Measurements from ENCODE around the gene GPC6. TPM values are rescaled to one million over a fixed set of nuclear protein-coding genes. Genes with fewer than 3 reads are reported as not detected.
A peak's percentile ranks its signal among the peaks of the same experiment; 100 is the strongest.

Gene GPC6
- total RNA-seq, 1 donor from 2014 or later, result 5.5 TPM

DNA sequence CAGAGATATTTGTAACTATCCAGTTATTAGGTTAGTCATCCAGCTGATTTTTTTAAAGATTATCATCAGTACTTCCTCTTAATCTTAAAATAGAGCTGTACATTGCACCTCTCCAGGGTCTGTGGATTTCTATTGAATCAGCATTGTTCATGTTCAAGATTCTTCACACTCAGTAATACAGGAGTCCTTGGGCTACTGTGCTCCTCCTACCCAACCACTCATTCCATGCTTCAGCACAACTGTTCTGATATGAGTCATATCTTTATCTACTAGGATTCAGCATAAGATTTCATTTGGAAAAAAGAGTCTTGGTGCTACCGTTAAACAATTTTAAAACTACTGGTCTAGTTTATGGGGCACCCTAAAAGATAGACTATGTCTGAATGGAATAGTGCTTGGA lies 895.1 kb downstream of the GPC6 start:
- no peaks in the 10 kb centered on the region for H3K36me3 ChIP-seq (ENCODE audit: control insufficient read depth, insufficient read depth, low read length)
- DNase-seq (ENCODE audit: low read depth) (peak; percentile 21), FAIRE-seq (no peak)
- no peak overlapping the region for H3K4me3 ChIP-seq (ENCODE audit: low read depth, low read length)
- H3K27me3 ChIP-seq (ENCODE audit: control insufficient read depth, insufficient read depth, low read length), result no peaks in the 10 kb centered on the region
- TF ChIP-seq, protein P1, sequence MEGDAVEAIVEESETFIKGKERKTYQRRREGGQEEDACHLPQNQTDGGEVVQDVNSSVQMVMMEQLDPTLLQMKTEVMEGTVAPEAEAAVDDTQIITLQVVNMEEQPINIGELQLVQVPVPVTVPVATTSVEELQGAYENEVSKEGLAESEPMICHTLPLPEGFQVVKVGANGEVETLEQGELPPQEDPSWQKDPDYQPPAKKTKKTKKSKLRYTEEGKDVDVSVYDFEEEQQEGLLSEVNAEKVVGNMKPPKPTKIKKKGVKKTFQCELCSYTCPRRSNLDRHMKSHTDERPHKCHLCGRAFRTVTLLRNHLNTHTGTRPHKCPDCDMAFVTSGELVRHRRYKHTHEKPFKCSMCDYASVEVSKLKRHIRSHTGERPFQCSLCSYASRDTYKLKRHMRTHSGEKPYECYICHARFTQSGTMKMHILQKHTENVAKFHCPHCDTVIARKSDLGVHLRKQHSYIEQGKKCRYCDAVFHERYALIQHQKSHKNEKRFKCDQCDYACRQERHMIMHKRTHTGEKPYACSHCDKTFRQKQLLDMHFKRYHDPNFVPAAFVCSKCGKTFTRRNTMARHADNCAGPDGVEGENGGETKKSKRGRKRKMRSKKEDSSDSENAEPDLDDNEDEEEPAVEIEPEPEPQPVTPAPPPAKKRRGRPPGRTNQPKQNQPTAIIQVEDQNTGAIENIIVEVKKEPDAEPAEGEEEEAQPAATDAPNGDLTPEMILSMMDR (IDR thresholded peaks at IDR 0.05; ENCODE audit: insufficient read depth, low read length, severe bottlenecking), result no peak

DNA sequence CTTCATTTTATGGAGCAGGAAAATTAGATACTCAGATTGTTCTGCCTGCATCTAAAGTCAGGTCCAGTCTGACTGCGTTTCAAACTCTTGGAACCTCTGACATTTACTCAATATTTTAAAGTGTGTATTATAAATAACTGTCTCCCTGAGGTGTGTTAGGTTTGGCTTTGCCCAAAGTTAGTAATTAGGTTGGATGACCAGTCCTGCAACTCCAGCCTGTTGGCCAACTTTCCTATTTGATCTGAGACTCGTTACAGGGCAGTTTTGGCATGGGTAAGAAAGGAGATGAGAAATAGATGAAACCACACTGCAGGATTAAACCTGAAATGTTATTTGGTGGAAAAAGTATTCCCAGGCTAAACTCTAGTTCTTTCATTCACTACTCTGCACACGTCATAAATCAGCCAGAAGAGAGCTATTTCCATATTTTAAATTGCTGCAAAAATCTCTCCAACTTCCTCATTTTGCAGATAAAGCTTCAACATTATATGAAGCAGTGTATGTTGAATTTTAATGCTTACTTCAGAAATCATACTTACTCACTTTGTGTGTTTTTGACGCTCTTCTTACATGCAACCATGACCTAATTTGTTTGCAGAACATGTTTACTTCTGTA lies 895.8 kb downstream of the GPC6 start:
- TF ChIP-seq, protein P1 (IDR thresholded peaks at IDR 0.05; ENCODE audit: insufficient read depth, low read length, severe bottlenecking), result no peak
- DNase-seq (ENCODE audit: low read depth) (no peak), FAIRE-seq (no peak)
- Histone ChIP-seq H3K27me3 (ENCODE audit: control insufficient read depth, insufficient read depth, low read length) (no peaks in the 10 kb centered on the region), H3K4me3 (ENCODE audit: low read depth, low read length) (no peak overlapping the region), H3K36me3 (ENCODE audit: control insufficient read depth, insufficient read depth, low read length) (no peaks in the 10 kb centered on the region)

GRCh38 chr13:94123557-94123956 lies 897.0 kb downstream of the GPC6 start:
- DNase-seq (ENCODE audit: low read depth) (no peak), FAIRE-seq (no peak)
- Histone ChIP-seq H3K27me3 (ENCODE audit: control insufficient read depth, insufficient read depth, low read length) (no peaks in the 10 kb centered on the region), H3K4me3 (ENCODE audit: low read depth, low read length) (no peak overlapping the region), H3K36me3 (ENCODE audit: control insufficient read depth, insufficient read depth, low read length) (no peaks in the 10 kb centered on the region)
- TF ChIP-seq, protein P1 (IDR thresholded peaks at IDR 0.05; ENCODE audit: insufficient read depth, low read length, severe bottlenecking), result no peak

DNA sequence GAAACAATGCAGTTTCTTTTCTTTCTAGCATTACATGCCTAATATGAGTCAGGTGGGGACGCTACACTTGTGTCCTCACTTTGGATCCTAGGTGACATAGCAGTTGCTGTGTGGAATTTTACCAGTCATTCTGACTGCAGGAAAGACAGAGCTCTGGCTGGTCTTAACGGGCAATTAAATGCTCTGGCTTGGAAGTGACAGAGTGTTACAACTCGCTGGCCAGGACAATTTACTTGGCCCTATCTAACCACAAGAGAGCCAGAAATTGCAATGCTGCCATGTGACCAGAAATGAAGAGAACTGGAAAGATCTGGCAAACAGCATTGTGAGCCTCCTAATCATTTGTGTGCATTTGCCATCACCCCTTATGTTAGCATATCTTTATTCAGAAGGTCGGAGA lies 901.8 kb downstream of the GPC6 start:
- TF ChIP-seq, protein P1 (IDR thresholded peaks at IDR 0.05; ENCODE audit: insufficient read depth, low read length, severe bottlenecking), result no peak

DNA sequence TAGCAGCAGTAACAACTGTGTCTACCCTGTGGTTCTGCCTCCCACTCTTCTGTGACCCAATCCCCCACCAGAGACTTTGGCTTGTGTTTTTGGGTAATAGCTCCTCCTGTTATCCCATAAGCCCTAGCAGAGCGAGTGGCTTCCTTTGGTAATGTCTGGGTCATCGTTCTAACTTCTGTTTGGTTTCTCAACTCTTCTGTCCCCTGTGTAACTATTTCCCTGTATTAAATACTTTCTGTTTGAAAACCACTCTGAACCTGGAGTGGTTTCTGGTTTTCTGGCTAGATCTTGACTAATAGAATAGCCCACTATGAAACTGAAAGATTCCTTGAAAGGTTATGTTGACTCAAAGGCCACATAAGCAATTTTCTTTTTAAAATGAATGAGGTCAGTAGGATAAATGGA lies 902.9 kb downstream of the GPC6 start:
- TF ChIP-seq, protein P1 (IDR thresholded peaks at IDR 0.05; ENCODE audit: insufficient read depth, low read length, severe bottlenecking), result no peak
- FAIRE-seq (no peak), DNase-seq (ENCODE audit: low read depth) (no peak)
- H3K27me3 ChIP-seq (ENCODE audit: control insufficient read depth, insufficient read depth, low read length), result no peaks in the 10 kb centered on the region
- no peaks in the 10 kb centered on the region for H3K36me3 ChIP-seq (ENCODE audit: control insufficient read depth, insufficient read depth, low read length)
- H3K4me3 ChIP-seq (ENCODE audit: low read depth, low read length), result no peak overlapping the region

More for the DNA sequence above, 901.8 kb downstream of the GPC6 start:
- DNase-seq (ENCODE audit: low read depth) (no peak), FAIRE-seq (no peak)
- Histone ChIP-seq H3K27me3 (ENCODE audit: control insufficient read depth, insufficient read depth, low read length) (no peaks in the 10 kb centered on the region), H3K36me3 (ENCODE audit: control insufficient read depth, insufficient read depth, low read length) (no peaks in the 10 kb centered on the region), H3K4me3 (ENCODE audit: low read depth, low read length) (no peak overlapping the region)

- no peak overlapping the region for H3K4me3 ChIP-seq (ENCODE audit: low read depth, low read length)
- H3K27me3 ChIP-seq (ENCODE audit: control insufficient read depth, insufficient read depth, low read length), result no peaks in the 10 kb centered on the region
- H3K36me3 ChIP-seq (ENCODE audit: control insufficient read depth, insufficient read depth, low read length), result no peaks in the 10 kb centered on the region
- FAIRE-seq (no peak), DNase-seq (ENCODE audit: low read depth) (no peak)
- TF ChIP-seq, protein P1 (IDR thresholded peaks at IDR 0.05; ENCODE audit: insufficient read depth, low read length, severe bottlenecking), result no peak
These were observed 912.2 kb downstream of the GPC6 start for GRCh38 chr13:94138831-94139230.
